Transverse colon (tissue), 4 donors: ENCODE measurements around the gene ANKRD13C.

ENCODE experiments used
- CTCF ChIP-seq, 5 experiments: fragments of 200-600 bp in 3 of 5; fragments of 450-650 bp in 2 of 5; sonication (generic) in 3 of 5; IDR thresholded peaks; 1 replicate in 2 of 5; 2 replicates in 3 of 5; pipeline ENCODE4 v1.5.1; 2016 to 2017; ENCODE audit warnings: antibody characterized with exemption in 5 of 5, inconsistent platforms in 3 of 5, mild to moderate bottlenecking in 2 of 5, moderate library complexity in 1 of 5
- EP300 ChIP-seq: sonication (generic); formaldehyde crosslinking; IDR thresholded peaks from one replicate; pipeline ENCODE4 v1.6.1; 2017; ENCODE audit warnings: antibody characterized with exemption, low read depth
- POLR2A ChIP-seq: fragments of 450-650 bp; IDR thresholded peaks from one replicate; pipeline ENCODE4 v1.6.1; 2016; ENCODE audit warnings: antibody characterized with exemption, mild to moderate bottlenecking, moderate library complexity
- POLR2AphosphoS5 ChIP-seq, 3 donors: sonication (generic); formaldehyde crosslinking; IDR thresholded peaks; one replicate each; pipeline ENCODE4 v1.6.1; 2016; ENCODE audit warnings: antibody characterized with exemption in 3 of 3

GRCh38 chr1:70403759-70404158 lies 49.2 kb upstream of the ANKRD13C start:
- TF ChIP-seq CTCF (IDR thresholded peaks at IDR 0.05), result no peak
- TF ChIP-seq EP300, result no peak
- no peak for TF ChIP-seq POLR2AphosphoS5 (IDR thresholded peaks at IDR 0.05)
- no peak for TF ChIP-seq POLR2A
